B cell (primary cell): ENCODE measurements around the gene CER1. TPM values are rescaled to one million over a fixed set of nuclear protein-coding genes. Genes with fewer than 3 reads are reported as not detected.

Source experiments
- ATAC-seq: fragments of 200-7000 bp; cut with Tn5 transposase; one replicate; pipeline ENCODE4 v1.10.0; 2021; ENCODE audit warnings: low read depth, mild to moderate bottlenecking, moderate number of reproducible peaks, moderate library complexity
- CTCF ChIA-PET: fragments of 350-600 bp; sonication (Branson Sonifier 250); formaldehyde crosslinking; loops from one replicate; lab custom pipeline; 2021; ENCODE audit warnings: antibody characterized with exemption, inconsistent platforms; lab: Charles Lee
- POLR2A ChIA-PET: fragments of 350-600 bp; sonication (Branson Sonifier 250); formaldehyde crosslinking; loops from one replicate; lab custom pipeline; 2021; ENCODE audit warnings: antibody characterized with exemption; lab: Charles Lee
- DNase-seq: peaks from one replicate; pipeline ENCODE4 v3.0.0; 2013
- H2AFZ ChIP-seq: 2 replicates; pipeline ENCODE4 v1.6.1; 2012; ENCODE audit warnings: mild to moderate bottlenecking, low read depth, low read length; ENCODE audit not compliant: insufficient read depth, poor library complexity, severe bottlenecking
- H3K27ac ChIP-seq, 2 donors: 1 replicate in 1 of 2; 2 replicates in 1 of 2; pipeline ENCODE4 v1.5.1; 2012 to 2013; ENCODE audit warnings: low read length in 2 of 2, mild to moderate bottlenecking in 2 of 2, moderate library complexity in 1 of 2
- H3K27me3 ChIP-seq, 4 experiments: fragments of 200-600 bp in 1 of 4; sonication (generic) in 1 of 4; replicated peaks in 1 of 4; 1 replicate in 2 of 4; 2 replicates in 2 of 4; pipeline versions ENCODE4 v1.6.1 to v1.7.0; 2013 to 2016; ENCODE audit warnings: low read length in 3 of 4, mild to moderate bottlenecking in 2 of 4, mixed read lengths in 1 of 4, moderate library complexity in 1 of 4; ENCODE audit not compliant: insufficient read depth in 4 of 4, control insufficient read depth in 3 of 4; ENCODE audit errors: control extremely low read depth in 1 of 4
- H3K36me3 ChIP-seq, 2 experiments: replicated peaks in 1 of 2; 1 replicate in 1 of 2; 2 replicates in 1 of 2; pipeline versions ENCODE4 v1.6.1 to v1.7.1; 2013; ENCODE audit warnings: low read length in 1 of 2; ENCODE audit not compliant: insufficient read depth in 2 of 2, control insufficient read depth in 1 of 2; ENCODE audit errors: control extremely low read depth in 1 of 2, extremely low read depth in 1 of 2
- H3K4me1 ChIP-seq, 2 donors: fragments of 200-600 bp in 1 of 2; sonication (generic) in 1 of 2; 1 replicate in 1 of 2; 2 replicates in 1 of 2; pipeline versions ENCODE4 v1.5.1 to v1.6.1; 2013 to 2017; ENCODE audit warnings: low read length in 2 of 2; ENCODE audit not compliant: control insufficient read depth in 2 of 2, insufficient read depth in 2 of 2
- H3K4me2 ChIP-seq: replicated peaks from 2 replicates; pipeline ENCODE3; 2012; ENCODE audit warnings: mild to moderate bottlenecking, low read depth, low read length; ENCODE audit not compliant: poor library complexity, severe bottlenecking
- H3K4me3 ChIP-seq, 5 experiments: fragments of 200-600 bp in 1 of 5; sonication (generic) in 1 of 5; 1 replicate in 3 of 5; 2 replicates in 2 of 5; pipeline versions ENCODE4 v1.5.1 to v1.7.0; 2011 to 2016; ENCODE audit warnings: low read length in 4 of 5, mild to moderate bottlenecking in 4 of 5, low read depth in 2 of 5, control low read depth in 1 of 5, moderate library complexity in 1 of 5; ENCODE audit not compliant: insufficient read depth in 1 of 5; ENCODE audit errors: control extremely low read depth in 1 of 5, extremely low read depth in 1 of 5
- H3K79me2 ChIP-seq: fragments of 200-600 bp; sonication (generic); one replicate; pipeline ENCODE4 v1.6.0; 2016; ENCODE audit warnings: low read length; ENCODE audit not compliant: control insufficient read depth, insufficient read depth
- H3K9ac ChIP-seq: fragments of 200-600 bp; sonication (generic); 2 replicates; pipeline ENCODE4 v1.6.1; 2017; ENCODE audit warnings: mild to moderate bottlenecking, low read length, moderate library complexity
- H3K9me3 ChIP-seq, 3 donors: one replicate each; pipeline versions ENCODE4 v1.6.1 to v1.7.1; 2013; ENCODE audit warnings: low read length in 2 of 3; ENCODE audit not compliant: control insufficient read depth in 2 of 3, insufficient read depth in 1 of 3; ENCODE audit errors: control extremely low read depth in 1 of 3
- H4K20me1 ChIP-seq: 2 replicates; pipeline ENCODE4 v1.6.0; 2012; ENCODE audit warnings: mild to moderate bottlenecking, low read length; ENCODE audit not compliant: insufficient read depth, control insufficient read depth, poor library complexity, severe bottlenecking
- H3K27ac Mint-ChIP-seq: one replicate; pipeline ENCODE4 v1.8.0; 2021; ENCODE audit warnings: mixed read lengths
- H3K27me3 Mint-ChIP-seq: one replicate; pipeline ENCODE4 v1.8.0; 2021; ENCODE audit warnings: mixed read lengths
- H3K4me1 Mint-ChIP-seq: one replicate; pipeline ENCODE4 v1.8.0; 2021; ENCODE audit warnings: mixed read lengths
- H3K4me3 Mint-ChIP-seq: one replicate; pipeline ENCODE4 v1.8.0; 2021; ENCODE audit warnings: mixed read lengths
- H3K9me3 Mint-ChIP-seq: one replicate; pipeline ENCODE4 v1.8.0; 2022; ENCODE audit warnings: mixed read lengths; ENCODE audit not compliant: insufficient read depth
- CTCF ChIP-seq: fragments of 200-600 bp; IDR thresholded peaks from one replicate; pipeline ENCODE4 v1.8.0; 2022; ENCODE audit warnings: antibody characterized with exemption, mild to moderate bottlenecking
- EZH2 ChIP-seq: IDR thresholded peaks from 2 replicates; pipeline ENCODE4 v1.6.1; 2012; ENCODE audit warnings: borderline replicate concordance, low read depth, mild to moderate bottlenecking, moderate library complexity, low read length; ENCODE audit not compliant: insufficient read depth, poor library complexity, severe bottlenecking
- WGBS: methylation state at CpG from one replicate; pipeline ENCODE4 v1.1.5; 2013; ENCODE audit warnings: missing lambda C conversion rate; ENCODE audit not compliant: insufficient coverage; 5-methylcytosine and 5-hydroxymethylcytosine counted together
- intact Hi-C: fragments of 100-400 bp; cut with micrococcal nuclease; formaldehyde crosslinking; loops from one replicate; pipeline ENCODE4 v1.10.0; 2022
- polyA plus RNA-seq: library from polyadenylated mRNA; depleted of rRNA; stranded (reverse); fragments of >200 nt; gene quantifications from 2 replicates; pipeline ENCODE4 v1.2.3, GENCODE V29; 2012
- total RNA-seq, 2 donors: library from RNA; stranded (reverse); fragments of 120-200 nt in 1 of 2; gene quantifications; 1 replicate in 1 of 2; 2 replicates in 1 of 2; pipeline versions ENCODE4 v1.2.3 to v1.2.4, GENCODE V29; 2013 to 2022

CER1 gene
- total and polyA plus RNA-seq, 2 donors (not counting 1 experiment from before 2014, with no cell fraction given) = not detected

GRCh38 chr9:14731294-14731981 lies 8.9 kb upstream of the CER1 start:
- intact Hi-C loops = no loop called here
- H3K9ac ChIP-seq = no peak overlapping the region
- no peaks in the 10 kb centered on the region for H4K20me1 ChIP-seq
- no peak overlapping the region for H3K4me2 ChIP-seq
- H3K4me3 ChIP-seq = no peak overlapping the region
- H3K4me1 Mint-ChIP-seq = no peaks in the 10 kb centered on the region
- no peaks in the 10 kb centered on the region for H3K79me2 ChIP-seq
- ChIA-PET CTCF (interaction anchor here (1.4 kb wide), 1 partner anchor 116 kb away, joined by 3 read pairs; no protein-coding TSS in a partner anchor), POLR2A (no interaction called here)
- peaks cover 0 to 7% (median 2%) of the 10 kb centered on the region in 4 experiments for H3K27me3 ChIP-seq
- H3K27ac ChIP-seq = no peak overlapping the region
- H3K4me3 Mint-ChIP-seq = no peak overlapping the region
- H3K9me3 Mint-ChIP-seq = no peaks in the 10 kb centered on the region
- no peaks in the 10 kb centered on the region for H3K9me3 ChIP-seq
- DNase-seq (no peak), ATAC-seq (no peak)
- no peaks in the 10 kb centered on the region for H3K36me3 ChIP-seq
- no peak overlapping the region for H2AFZ ChIP-seq
- no peaks in the 10 kb centered on the region for H3K4me1 ChIP-seq
- peaks cover 19% of the 10 kb centered on the region for H3K27me3 Mint-ChIP-seq
- no CpG with 5 or more reads among the region's 1 CpG for WGBS
- no peak overlapping the region for H3K27ac Mint-ChIP-seq
- TF ChIP-seq EZH2 (no peak), CTCF (no peak)

GRCh38 chr9:14730461-14730898 lies 7.9 kb upstream of the CER1 start:
- ATAC-seq (no peak), DNase-seq (no peak)
- ChIA-PET POLR2A (no interaction called here), CTCF (interaction anchor here (1.4 kb wide), 1 partner anchor 115 kb away, joined by 3 read pairs; no protein-coding TSS in a partner anchor)
- Mint-ChIP-seq H3K4me3 (no peak overlapping the region), H3K4me1 (no peaks in the 10 kb centered on the region), H3K27ac (no peak overlapping the region), H3K27me3 (peaks cover 19% of the 10 kb centered on the region), H3K9me3 (no peaks in the 10 kb centered on the region)
- no peak overlapping the region for H3K4me2 ChIP-seq
- peaks cover 0 to 6% (median 0%) of the 10 kb centered on the region in 4 experiments for H3K27me3 ChIP-seq
- H3K4me3 ChIP-seq = no peak overlapping the region
- no peaks in the 10 kb centered on the region for H3K4me1 ChIP-seq
- WGBS = 100% methylated on average over 1 of the region's 2 CpGs
- H3K27ac ChIP-seq = no peak overlapping the region
- H3K36me3 ChIP-seq = no peaks in the 10 kb centered on the region
- intact Hi-C loops = no loop called here
- no peaks in the 10 kb centered on the region for H3K9me3 ChIP-seq
- H4K20me1 ChIP-seq = no peaks in the 10 kb centered on the region
- TF ChIP-seq CTCF (no peak), EZH2 (no peak)
- no peak overlapping the region for H2AFZ ChIP-seq
- H3K79me2 ChIP-seq = no peaks in the 10 kb centered on the region
- H3K9ac ChIP-seq = no peak overlapping the region
